Endothelial cell of umbilical vein (primary cell): ENCODE measurements around the gene PPIP5K1.

Source experiments
- CTCF ChIP-seq, 2 donors: IDR thresholded peaks; 1 replicate in 1 of 2; 2 replicates in 1 of 2; pipeline ENCODE4 v1.5.1; 2011; ENCODE audit warnings: low read length in 2 of 2, mild to moderate bottlenecking in 2 of 2, moderate library complexity in 2 of 2, control low read depth in 1 of 2, inconsistent platforms in 1 of 2, low read depth in 1 of 2; ENCODE audit not compliant: insufficient read depth in 1 of 2; ENCODE audit errors: extremely low read depth in 1 of 2
- JUN ChIP-seq: IDR thresholded peaks from 2 replicates; pipeline ENCODE4 v1.6.1; 2011; ENCODE audit warnings: borderline replicate concordance, low read depth; ENCODE audit not compliant: insufficient read length, insufficient read depth
- POLR2A ChIP-seq: IDR thresholded peaks from 2 replicates; pipeline ENCODE4 v1.6.1; 2012; ENCODE audit warnings: low read depth, mild to moderate bottlenecking, control low read depth, low read length

DNA sequence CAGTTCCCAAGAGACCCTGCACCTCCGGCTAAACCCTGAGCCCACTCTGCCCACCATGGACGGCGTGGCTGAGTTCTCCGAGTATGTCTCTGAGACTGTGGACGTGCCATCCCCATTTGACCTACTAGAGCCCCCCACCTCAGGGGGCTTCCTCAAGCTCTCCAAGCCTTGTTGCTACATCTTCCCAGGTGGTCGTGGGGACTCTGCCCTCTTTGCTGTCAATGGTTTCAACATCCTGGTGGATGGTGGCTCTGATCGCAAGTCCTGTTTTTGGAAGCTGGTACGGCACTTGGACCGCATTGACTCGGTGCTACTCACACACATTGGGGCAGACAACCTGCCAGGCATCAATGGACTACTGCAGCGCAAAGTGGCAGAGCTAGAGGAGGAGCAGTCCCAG lies 68.6 kb downstream of the PPIP5K1 start:
- no peak for TF ChIP-seq CTCF (IDR thresholded peaks at IDR 0.05; ENCODE audit: extremely low read depth in 1 of 2, insufficient read depth in 1 of 2, low read depth in 1 of 2, low read length in 2 of 2)
- TF ChIP-seq POLR2A = no peak
- no peak for TF ChIP-seq JUN
